ENCODE measurements around the gene PPP3CA. TPM values are rescaled to one million over a fixed set of nuclear protein-coding genes. Genes with fewer than 3 reads are reported as not detected.

PPP3CA gene
- total and polyA plus RNA-seq, 2 of the 13 experiments (the other 11 are each of a cell fraction or from before 2014, with no cell fraction given): 4.8 to 13.2 TPM

DNA sequence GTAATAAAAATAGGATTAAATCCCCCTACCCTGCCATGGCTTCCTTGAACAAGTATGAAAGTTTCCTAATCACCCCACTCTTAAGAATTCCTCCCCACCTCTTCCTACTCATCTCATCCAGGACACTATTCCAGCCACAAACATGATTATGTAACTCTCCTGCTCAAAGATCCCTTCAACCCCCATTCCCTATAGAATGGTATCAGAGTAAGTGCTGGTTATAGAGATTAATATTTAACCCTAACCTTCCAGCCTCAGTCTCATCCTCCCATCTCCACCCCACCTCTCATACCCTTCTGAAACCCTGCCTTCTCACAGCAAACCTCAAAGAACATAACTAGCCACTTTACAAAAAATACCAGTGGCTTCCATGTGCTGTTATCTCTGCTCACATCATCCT is 155.1 kb downstream of the PPP3CA start (continued):
- TF ChIP-seq EED (CRISPR knock-in tag; IDR thresholded peaks at IDR 0.05) (no peak), ZBTB20 (CRISPR knock-in tag; IDR thresholded peaks at IDR 0.05; ENCODE audit: borderline replicate concordance, low read depth) (0 out of 2 replicates have a peak, but pooled peaks have one; percentile 47), HCFC1 (IDR thresholded peaks at IDR 0.05; ENCODE audit: low read depth, low read length) (no peak), SKI (IDR thresholded peaks at IDR 0.05; ENCODE audit: partially characterized antibody) (no peak), ZNF292 (CRISPR knock-in tag; IDR thresholded peaks at IDR 0.05; ENCODE audit: borderline replicate concordance, low read depth) (no peak), TBP (CRISPR knock-in tag; IDR thresholded peaks at IDR 0.05) (no peak), ZNF652 (CRISPR knock-in tag; IDR thresholded peaks at IDR 0.05; ENCODE audit: borderline replicate concordance, low read depth) (peak; percentile 73; the same call in 1 of the 2 replicates), KLF11 (CRISPR knock-in tag; IDR thresholded peaks at IDR 0.05) (no peak), NCOA5 (CRISPR knock-in tag; IDR thresholded peaks at IDR 0.05) (no peak), RFX5 (IDR thresholded peaks at IDR 0.05; ENCODE audit: low read depth, low read length) (no peak), ZNF678 (CRISPR knock-in tag; IDR thresholded peaks at IDR 0.05) (no peak), SAFB2 (CRISPR knock-in tag; IDR thresholded peaks at IDR 0.05; ENCODE audit: borderline replicate concordance, low read depth) (no peak), ZNF225 (CRISPR knock-in tag; IDR thresholded peaks at IDR 0.05) (no peak), HNF4G (IDR thresholded peaks at IDR 0.05; ENCODE audit: borderline replicate concordance, low read depth, low read length) (peak; percentile 11; the same call in 1 of the 2 replicates), HNF4G (CRISPR knock-in tag; IDR thresholded peaks at IDR 0.05; ENCODE audit: borderline replicate concordance, low read depth) (no peak), DNMT3B (CRISPR knock-in tag; conservative IDR thresholded peaks at IDR 0.05) (no peak), ATRX (CRISPR knock-in tag; IDR thresholded peaks at IDR 0.05; ENCODE audit: borderline replicate concordance) (no peak)
- TF ChIP-seq, protein P1, sequence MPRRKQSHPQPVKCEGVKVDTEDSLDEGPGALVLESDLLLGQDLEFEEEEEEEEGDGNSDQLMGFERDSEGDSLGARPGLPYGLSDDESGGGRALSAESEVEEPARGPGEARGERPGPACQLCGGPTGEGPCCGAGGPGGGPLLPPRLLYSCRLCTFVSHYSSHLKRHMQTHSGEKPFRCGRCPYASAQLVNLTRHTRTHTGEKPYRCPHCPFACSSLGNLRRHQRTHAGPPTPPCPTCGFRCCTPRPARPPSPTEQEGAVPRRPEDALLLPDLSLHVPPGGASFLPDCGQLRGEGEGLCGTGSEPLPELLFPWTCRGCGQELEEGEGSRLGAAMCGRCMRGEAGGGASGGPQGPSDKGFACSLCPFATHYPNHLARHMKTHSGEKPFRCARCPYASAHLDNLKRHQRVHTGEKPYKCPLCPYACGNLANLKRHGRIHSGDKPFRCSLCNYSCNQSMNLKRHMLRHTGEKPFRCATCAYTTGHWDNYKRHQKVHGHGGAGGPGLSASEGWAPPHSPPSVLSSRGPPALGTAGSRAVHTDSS (CRISPR knock-in tag; conservative IDR thresholded peaks at IDR 0.05): no peak
- TF ChIP-seq, protein P2, sequence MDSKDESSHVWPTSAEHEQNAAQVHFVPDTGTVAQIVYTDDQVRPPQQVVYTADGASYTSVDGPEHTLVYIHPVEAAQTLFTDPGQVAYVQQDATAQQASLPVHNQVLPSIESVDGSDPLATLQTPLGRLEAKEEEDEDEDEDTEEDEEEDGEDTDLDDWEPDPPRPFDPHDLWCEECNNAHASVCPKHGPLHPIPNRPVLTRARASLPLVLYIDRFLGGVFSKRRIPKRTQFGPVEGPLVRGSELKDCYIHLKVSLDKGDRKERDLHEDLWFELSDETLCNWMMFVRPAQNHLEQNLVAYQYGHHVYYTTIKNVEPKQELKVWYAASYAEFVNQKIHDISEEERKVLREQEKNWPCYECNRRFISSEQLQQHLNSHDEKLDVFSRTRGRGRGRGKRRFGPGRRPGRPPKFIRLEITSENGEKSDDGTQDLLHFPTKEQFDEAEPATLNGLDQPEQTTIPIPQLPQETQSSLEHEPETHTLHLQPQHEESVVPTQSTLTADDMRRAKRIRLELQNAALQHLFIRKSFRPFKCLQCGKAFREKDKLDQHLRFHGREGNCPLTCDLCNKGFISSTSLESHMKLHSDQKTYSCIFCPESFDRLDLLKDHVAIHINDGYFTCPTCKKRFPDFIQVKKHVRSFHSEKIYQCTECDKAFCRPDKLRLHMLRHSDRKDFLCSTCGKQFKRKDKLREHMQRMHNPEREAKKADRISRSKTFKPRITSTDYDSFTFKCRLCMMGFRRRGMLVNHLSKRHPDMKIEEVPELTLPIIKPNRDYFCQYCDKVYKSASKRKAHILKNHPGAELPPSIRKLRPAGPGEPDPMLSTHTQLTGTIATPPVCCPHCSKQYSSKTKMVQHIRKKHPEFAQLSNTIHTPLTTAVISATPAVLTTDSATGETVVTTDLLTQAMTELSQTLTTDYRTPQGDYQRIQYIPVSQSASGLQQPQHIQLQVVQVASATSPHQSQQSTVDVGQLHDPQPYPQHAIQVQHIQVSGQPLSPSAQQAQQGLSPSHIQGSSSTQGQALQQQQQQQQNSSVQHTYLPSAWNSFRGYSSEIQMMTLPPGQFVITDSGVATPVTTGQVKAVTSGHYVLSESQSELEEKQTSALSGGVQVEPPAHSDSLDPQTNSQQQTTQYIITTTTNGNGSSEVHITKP (CRISPR knock-in tag; IDR thresholded peaks at IDR 0.05; ENCODE audit: low read depth): no peak
- TF ChIP-seq, protein P3, sequence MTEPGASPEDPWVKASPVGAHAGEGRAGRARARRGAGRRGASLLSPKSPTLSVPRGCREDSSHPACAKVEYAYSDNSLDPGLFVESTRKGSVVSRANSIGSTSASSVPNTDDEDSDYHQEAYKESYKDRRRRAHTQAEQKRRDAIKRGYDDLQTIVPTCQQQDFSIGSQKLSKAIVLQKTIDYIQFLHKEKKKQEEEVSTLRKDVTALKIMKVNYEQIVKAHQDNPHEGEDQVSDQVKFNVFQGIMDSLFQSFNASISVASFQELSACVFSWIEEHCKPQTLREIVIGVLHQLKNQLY (CRISPR knock-in tag; IDR thresholded peaks at IDR 0.05): no peak
- TF ChIP-seq, protein P4, sequence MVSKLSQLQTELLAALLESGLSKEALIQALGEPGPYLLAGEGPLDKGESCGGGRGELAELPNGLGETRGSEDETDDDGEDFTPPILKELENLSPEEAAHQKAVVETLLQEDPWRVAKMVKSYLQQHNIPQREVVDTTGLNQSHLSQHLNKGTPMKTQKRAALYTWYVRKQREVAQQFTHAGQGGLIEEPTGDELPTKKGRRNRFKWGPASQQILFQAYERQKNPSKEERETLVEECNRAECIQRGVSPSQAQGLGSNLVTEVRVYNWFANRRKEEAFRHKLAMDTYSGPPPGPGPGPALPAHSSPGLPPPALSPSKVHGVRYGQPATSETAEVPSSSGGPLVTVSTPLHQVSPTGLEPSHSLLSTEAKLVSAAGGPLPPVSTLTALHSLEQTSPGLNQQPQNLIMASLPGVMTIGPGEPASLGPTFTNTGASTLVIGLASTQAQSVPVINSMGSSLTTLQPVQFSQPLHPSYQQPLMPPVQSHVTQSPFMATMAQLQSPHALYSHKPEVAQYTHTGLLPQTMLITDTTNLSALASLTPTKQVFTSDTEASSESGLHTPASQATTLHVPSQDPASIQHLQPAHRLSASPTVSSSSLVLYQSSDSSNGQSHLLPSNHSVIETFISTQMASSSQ (IDR thresholded peaks at IDR 0.05; ENCODE audit: low read depth): peak; percentile 71
- TF ChIP-seq, protein P4 (CRISPR knock-in tag; IDR thresholded peaks at IDR 0.05; ENCODE audit: borderline replicate concordance): peak; percentile 57; the same call in 1 of the 2 replicates
